ENCODE data around the gene BMP7. TPM values are rescaled to one million over a fixed set of nuclear protein-coding genes. Genes with fewer than 3 reads are reported as not detected.

The BMP7 gene
- total and polyA plus RNA-seq, 8 donors: 0.67 to 22.4 (median 16.2) TPM

DNA sequence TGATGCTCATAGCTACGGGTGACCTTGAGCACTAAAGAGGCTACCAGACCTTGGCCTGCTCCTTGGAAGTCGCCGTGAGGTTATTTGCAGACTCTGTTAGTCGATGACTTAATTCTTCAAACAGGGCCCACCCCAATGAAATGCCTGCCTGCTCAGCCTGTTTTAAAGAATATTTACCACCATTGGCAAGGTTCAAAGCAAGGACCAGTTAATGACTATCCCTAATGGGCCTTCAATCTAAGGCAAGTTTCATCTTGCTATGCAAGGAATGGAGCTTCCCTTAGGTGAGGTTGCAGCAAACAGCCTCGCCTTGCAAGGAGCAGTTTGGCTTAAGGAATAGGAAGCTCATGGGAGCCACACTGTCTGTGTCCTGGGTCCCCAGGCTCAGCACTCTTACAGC lies 40.3 kb upstream of the BMP7 start:
- no peak overlapping the region for H3K4me3 ChIP-seq
- DNase-seq (no peak), ATAC-seq (no peak)
- H3K27ac ChIP-seq: no peak overlapping the region
- no peaks in the 10 kb centered on the region for H3K9me3 ChIP-seq
- TF ChIP-seq, protein P1, sequence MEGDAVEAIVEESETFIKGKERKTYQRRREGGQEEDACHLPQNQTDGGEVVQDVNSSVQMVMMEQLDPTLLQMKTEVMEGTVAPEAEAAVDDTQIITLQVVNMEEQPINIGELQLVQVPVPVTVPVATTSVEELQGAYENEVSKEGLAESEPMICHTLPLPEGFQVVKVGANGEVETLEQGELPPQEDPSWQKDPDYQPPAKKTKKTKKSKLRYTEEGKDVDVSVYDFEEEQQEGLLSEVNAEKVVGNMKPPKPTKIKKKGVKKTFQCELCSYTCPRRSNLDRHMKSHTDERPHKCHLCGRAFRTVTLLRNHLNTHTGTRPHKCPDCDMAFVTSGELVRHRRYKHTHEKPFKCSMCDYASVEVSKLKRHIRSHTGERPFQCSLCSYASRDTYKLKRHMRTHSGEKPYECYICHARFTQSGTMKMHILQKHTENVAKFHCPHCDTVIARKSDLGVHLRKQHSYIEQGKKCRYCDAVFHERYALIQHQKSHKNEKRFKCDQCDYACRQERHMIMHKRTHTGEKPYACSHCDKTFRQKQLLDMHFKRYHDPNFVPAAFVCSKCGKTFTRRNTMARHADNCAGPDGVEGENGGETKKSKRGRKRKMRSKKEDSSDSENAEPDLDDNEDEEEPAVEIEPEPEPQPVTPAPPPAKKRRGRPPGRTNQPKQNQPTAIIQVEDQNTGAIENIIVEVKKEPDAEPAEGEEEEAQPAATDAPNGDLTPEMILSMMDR (IDR thresholded peaks at IDR 0.05): no peak
- peaks cover 0 to 39% of the 10 kb centered on the region in 2 donors for H3K27me3 ChIP-seq
- no peaks in the 10 kb centered on the region for H3K4me1 ChIP-seq
- H3K36me3 ChIP-seq: no peaks in the 10 kb centered on the region
- intact Hi-C loops (cut with DNase I): no loop called here

DNA sequence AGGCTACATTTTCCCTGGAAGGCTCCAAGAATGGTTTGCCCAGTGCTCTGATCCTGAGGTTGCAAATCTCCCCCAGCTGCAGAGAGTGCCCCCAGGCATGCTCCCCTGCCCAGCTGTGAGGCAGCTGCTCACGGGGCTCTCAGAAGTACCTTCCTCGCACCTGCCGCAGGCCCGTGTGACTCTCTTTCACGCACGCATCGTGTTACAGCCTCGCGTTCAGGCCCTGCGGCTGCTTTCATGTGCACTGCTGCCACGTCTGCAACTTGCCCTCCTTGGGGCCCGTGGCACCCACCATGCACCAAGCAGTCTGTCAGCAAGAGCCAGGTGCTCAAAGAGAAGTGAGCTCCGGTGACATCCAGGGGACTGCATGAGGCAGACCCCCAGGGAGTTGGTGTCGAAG lies 34.6 kb upstream of the BMP7 start:
- Histone ChIP-seq H3K9me3 (no peaks in the 10 kb centered on the region), H3K4me1 (no peaks in the 10 kb centered on the region), H3K27me3 (peaks cover 0 to 28% of the 10 kb centered on the region in 2 donors), H3K27ac (no peak overlapping the region), H3K36me3 (no peaks in the 10 kb centered on the region), H3K4me3 (no peak overlapping the region)
- ATAC-seq: no peak
- intact Hi-C loops (cut with DNase I): no loop called here
- DNase-seq: no peak
- TF ChIP-seq, protein P1 (IDR thresholded peaks at IDR 0.05): no peak

DNA sequence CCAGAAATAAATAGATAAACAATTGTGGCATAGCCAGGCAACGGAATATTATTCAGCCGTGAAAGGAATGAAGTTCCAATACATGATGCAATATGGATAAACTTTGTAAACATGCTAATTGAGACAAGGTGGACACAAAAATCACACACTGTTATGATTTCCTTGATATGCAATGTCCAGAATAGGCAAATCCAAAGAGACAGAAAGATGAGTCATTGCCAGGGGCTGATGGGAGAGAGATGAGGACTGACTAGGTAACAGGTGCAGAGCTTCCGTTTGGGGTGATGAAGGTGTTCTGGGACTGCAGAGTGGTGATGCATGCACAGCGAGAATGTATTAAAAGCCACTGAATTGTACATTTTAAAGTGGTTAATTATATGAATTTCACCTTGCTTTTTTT lies 32.0 kb upstream of the BMP7 start:
- TF ChIP-seq, protein P1 (IDR thresholded peaks at IDR 0.05): no peak
- DNase-seq (no peak), ATAC-seq (no peak)
- no peaks in the 10 kb centered on the region for H3K4me1 ChIP-seq
- H3K36me3 ChIP-seq: no peaks in the 10 kb centered on the region
- no peaks in the 10 kb centered on the region for H3K9me3 ChIP-seq
- no peak overlapping the region for H3K27ac ChIP-seq
- intact Hi-C loops (cut with DNase I): no loop called here
- peaks cover 0 to 35% of the 10 kb centered on the region in 2 donors for H3K27me3 ChIP-seq
- no peak overlapping the region for H3K4me3 ChIP-seq

DNA sequence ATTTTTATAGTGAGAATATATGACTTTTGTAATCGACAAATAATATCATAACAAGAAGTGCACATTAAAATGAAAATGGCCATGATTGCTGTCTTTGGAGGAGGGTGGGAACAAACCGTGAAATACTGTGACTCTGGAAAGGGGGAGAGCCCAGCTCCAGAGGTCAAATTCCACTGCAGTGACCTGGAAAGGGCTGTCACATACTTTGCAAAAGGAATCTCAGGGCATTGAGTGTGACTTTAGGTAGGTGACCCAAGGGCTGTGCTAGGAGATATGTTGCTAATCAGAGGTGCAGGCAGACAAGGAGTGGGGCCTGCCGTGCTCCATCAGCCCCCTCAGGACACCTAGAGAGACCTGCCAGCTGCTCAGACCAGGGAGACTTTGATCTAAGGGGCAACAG lies 28.1 kb upstream of the BMP7 start:
- TF ChIP-seq, protein P1 (IDR thresholded peaks at IDR 0.05): no peak
- DNase-seq: no peak

DNA sequence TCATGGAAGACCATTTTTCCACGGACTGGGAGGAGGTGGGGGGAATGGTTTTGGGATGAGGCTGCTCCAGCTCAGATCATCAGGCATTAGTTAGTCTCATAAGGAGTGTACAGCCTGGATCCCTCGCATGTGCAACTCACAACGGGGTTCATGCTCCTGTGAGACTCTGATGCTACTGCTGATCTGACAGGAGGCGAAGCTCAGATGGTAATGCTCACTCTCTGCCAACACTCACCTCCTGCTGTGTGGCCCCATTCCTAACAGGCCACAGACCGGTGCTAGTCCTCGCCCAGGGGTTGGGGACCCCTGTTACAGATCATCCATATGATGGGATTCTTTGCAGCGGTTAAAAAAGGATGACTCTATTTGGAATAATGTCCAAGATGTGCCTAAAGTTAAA lies 27.6 kb upstream of the BMP7 start:
- Histone ChIP-seq H3K36me3 (no peaks in the 10 kb centered on the region), H3K4me1 (no peaks in the 10 kb centered on the region), H3K27me3 (peaks cover 0 to 71% of the 10 kb centered on the region in 2 donors), H3K4me3 (no peak overlapping the region), H3K27ac (no peak overlapping the region), H3K9me3 (no peaks in the 10 kb centered on the region)
- intact Hi-C loops (cut with DNase I): no loop called here
- no peak for DNase-seq
- TF ChIP-seq, protein P1 (IDR thresholded peaks at IDR 0.05): no peak
- no peak for ATAC-seq

More for the DNA sequence above, 28.1 kb upstream of the BMP7 start:
- intact Hi-C loops (cut with DNase I): no loop called here
- Histone ChIP-seq H3K4me3 (no peak overlapping the region), H3K9me3 (no peaks in the 10 kb centered on the region), H3K27me3 (peaks cover 0 to 66% of the 10 kb centered on the region in 2 donors), H3K27ac (no peak overlapping the region), H3K36me3 (no peaks in the 10 kb centered on the region), H3K4me1 (no peaks in the 10 kb centered on the region)
- no peak for ATAC-seq

Measured in left lung (tissue), 10 donors.